ENCODE results near the gene TECPR1.

The TECPR1 gene

GRCh38 chr7:98244871-98245270 is 7.2 kb downstream of the TECPR1 start:
- no peak for DNase-seq (ENCODE audit: low read depth in 2 of 2)

GRCh38 chr7:98242934-98243333 is 9.1 kb downstream of the TECPR1 start:
- DNase-seq (ENCODE audit: low read depth in 2 of 2): no peak

GRCh38 chr7:98242342-98242741 is 9.7 kb downstream of the TECPR1 start:
- no peak for DNase-seq (ENCODE audit: low read depth in 2 of 2)

- no peak for DNase-seq (ENCODE audit: low read depth in 2 of 2)
Measured at GRCh38 chr7:98241674-98242241, 10.3 kb downstream of the TECPR1 start.

- DNase-seq (ENCODE audit: low read depth in 2 of 2): no peak
Measured at GRCh38 chr7:98240961-98241673, 10.9 kb downstream of the TECPR1 start.

GRCh38 chr7:98238976-98239375 is 13.1 kb downstream of the TECPR1 start:
- no peak for DNase-seq (ENCODE audit: low read depth in 2 of 2)

- DNase-seq (ENCODE audit: low read depth in 2 of 2): no peak
Measured at GRCh38 chr7:98238076-98238475, 14.0 kb downstream of the TECPR1 start.

GRCh38 chr7:98236355-98237185 is 15.5 kb downstream of the TECPR1 start:
- no peak for DNase-seq (ENCODE audit: low read depth in 2 of 2)

- DNase-seq (ENCODE audit: low read depth in 2 of 2): no peak
Measured at GRCh38 chr7:98235901-98236300, 16.1 kb downstream of the TECPR1 start.

- DNase-seq (ENCODE audit: low read depth in 2 of 2): no peak
Measured at GRCh38 chr7:98234429-98235147, 17.4 kb downstream of the TECPR1 start.

- no peak for DNase-seq (ENCODE audit: low read depth in 2 of 2)
Measured at GRCh38 chr7:98233219-98234070, 18.6 kb downstream of the TECPR1 start.

GRCh38 chr7:98232799-98233198 is 19.2 kb downstream of the TECPR1 start:
- DNase-seq (ENCODE audit: low read depth in 2 of 2): no peak

- no peak for DNase-seq (ENCODE audit: low read depth in 2 of 2)
Measured at GRCh38 chr7:98232263-98232585, 19.8 kb downstream of the TECPR1 start.

- no peak for DNase-seq (ENCODE audit: low read depth in 2 of 2)
Measured at GRCh38 chr7:98231493-98232262, 20.4 kb downstream of the TECPR1 start.

- no peak for DNase-seq (ENCODE audit: low read depth in 2 of 2)
Measured at GRCh38 chr7:98230746-98231471, 21.1 kb downstream of the TECPR1 start.

- no peak for DNase-seq (ENCODE audit: low read depth in 2 of 2)
Measured at GRCh38 chr7:98229991-98230745, 21.9 kb downstream of the TECPR1 start.

GRCh38 chr7:98229441-98229840 is 22.6 kb downstream of the TECPR1 start:
- DNase-seq (ENCODE audit: low read depth in 2 of 2): no peak

- DNase-seq (ENCODE audit: low read depth in 2 of 2): no peak
Measured at GRCh38 chr7:98228801-98229200, 23.2 kb downstream of the TECPR1 start.

GRCh38 chr7:98227939-98228338 is 24.1 kb downstream of the TECPR1 start:
- DNase-seq (ENCODE audit: low read depth in 2 of 2): no peak
